ENCODE measurements around the gene CAPN10. TPM values are rescaled to one million over a fixed set of nuclear protein-coding genes. Genes with fewer than 3 reads are reported as not detected.

CAPN10 gene
- total RNA-seq, 4 donors from 2014 or later: 6.8 to 12.2 (median 7.5) TPM

DNA sequence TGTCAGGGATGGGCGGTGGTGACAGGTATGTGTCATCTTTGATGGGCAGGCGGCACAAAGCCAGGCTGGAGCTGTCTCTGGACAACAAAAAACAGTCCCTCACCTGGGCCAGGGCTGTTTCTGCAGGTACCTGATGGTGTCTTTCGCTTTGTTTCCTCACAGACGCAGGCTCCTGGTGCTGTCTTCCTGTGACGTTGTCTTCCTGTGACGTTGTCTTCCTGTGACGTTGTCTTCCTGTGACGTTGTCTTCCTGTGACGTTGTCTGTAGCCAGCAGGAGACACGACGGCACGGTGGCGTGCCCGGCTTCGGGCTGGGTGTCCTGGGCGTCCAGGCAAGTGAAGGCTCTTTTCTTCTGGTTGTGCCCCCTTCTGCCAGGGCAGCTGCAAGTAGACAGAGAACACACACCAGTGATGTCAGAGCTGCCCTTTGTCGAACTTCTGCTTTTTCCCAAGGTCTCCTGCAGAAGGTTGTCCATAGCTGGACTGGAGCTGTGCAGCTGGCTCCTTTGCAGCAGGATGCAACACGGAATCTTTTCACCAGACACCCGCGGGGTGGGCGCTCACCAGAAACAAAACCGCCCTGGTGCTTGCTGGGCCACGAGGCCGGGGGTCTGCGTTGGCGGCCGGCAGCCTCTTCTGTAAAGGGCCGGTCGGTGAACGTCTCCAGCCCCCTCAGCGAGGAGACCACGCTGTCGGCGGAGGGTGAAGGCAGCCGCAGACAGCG, 59.8 kb downstream of the CAPN10 start:
- Histone ChIP-seq H3K4me1 (no peaks in the 10 kb centered on the region), H3K4me3 (no peak overlapping the region), H3K27ac (no peak overlapping the region), H3K36me3 (no peaks in the 10 kb centered on the region), H3K27me3 (peaks cover 8 to 44% (median 23%) of the 10 kb centered on the region in 3 donors), H3K9me3 (no peaks in the 10 kb centered on the region)
- intact Hi-C loops (cut with DNase I; ENCODE audit: low total_unique reads): no loop called here
- in situ Hi-C loops (cut with MboI; ENCODE audit: low sequenced_read_pairs in 4 of 4): no loop called here
- ATAC-seq (no peak), DNase-seq (no peak)
- TF ChIP-seq, protein P1, sequence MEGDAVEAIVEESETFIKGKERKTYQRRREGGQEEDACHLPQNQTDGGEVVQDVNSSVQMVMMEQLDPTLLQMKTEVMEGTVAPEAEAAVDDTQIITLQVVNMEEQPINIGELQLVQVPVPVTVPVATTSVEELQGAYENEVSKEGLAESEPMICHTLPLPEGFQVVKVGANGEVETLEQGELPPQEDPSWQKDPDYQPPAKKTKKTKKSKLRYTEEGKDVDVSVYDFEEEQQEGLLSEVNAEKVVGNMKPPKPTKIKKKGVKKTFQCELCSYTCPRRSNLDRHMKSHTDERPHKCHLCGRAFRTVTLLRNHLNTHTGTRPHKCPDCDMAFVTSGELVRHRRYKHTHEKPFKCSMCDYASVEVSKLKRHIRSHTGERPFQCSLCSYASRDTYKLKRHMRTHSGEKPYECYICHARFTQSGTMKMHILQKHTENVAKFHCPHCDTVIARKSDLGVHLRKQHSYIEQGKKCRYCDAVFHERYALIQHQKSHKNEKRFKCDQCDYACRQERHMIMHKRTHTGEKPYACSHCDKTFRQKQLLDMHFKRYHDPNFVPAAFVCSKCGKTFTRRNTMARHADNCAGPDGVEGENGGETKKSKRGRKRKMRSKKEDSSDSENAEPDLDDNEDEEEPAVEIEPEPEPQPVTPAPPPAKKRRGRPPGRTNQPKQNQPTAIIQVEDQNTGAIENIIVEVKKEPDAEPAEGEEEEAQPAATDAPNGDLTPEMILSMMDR (IDR thresholded peaks at IDR 0.05 in 4 of 5, conservative IDR thresholded peaks at IDR 0.05 in 1 of 5): no peak
- no peak for TF ChIP-seq POLR2A (IDR thresholded peaks at IDR 0.05)

DNA sequence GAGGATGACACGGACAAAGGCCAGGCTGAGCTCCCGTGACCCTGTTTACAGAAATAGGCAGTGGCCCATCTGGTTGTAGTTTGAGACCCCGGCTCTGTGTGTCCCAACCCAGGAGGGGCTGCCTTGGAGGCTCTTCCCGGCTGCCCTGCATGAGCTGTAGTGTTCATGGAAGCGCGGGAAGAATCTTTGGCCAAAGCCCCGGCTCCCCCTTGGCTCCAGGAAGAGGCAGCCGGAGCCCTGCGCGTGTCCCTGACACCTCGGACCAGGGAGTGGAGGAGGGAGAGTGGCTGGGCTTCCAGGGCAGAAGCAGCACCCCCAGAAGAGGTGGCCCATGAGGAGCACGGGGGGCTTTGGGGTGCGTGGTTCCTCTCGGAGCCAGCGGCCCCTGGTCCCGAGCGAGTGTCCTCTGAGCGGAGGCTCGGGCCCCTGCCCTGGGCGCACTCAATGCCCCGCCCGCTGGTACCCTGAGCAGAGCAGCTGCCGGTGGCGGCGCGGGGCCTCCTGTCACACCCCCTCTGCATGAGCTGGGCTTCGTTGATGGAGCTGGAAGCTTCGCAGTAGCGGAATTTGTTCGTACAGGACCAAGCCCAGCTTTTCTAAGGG, 60.5 kb downstream of the CAPN10 start:
- peaks cover 8 to 43% (median 23%) of the 10 kb centered on the region in 3 donors for H3K27me3 ChIP-seq
- intact Hi-C loops (cut with DNase I; ENCODE audit: low total_unique reads): no loop called here
- DNase-seq: no peak
- in situ Hi-C loops (cut with MboI; ENCODE audit: low sequenced_read_pairs in 4 of 4): no loop called here
- H3K27ac ChIP-seq: no peak overlapping the region
- ATAC-seq: no peak
- no peak overlapping the region for H3K4me3 ChIP-seq
- H3K36me3 ChIP-seq: no peaks in the 10 kb centered on the region
- no peaks in the 10 kb centered on the region for H3K4me1 ChIP-seq
- TF ChIP-seq POLR2A (IDR thresholded peaks at IDR 0.05): no peak
- TF ChIP-seq, protein P1 (IDR thresholded peaks at IDR 0.05 in 4 of 5, conservative IDR thresholded peaks at IDR 0.05 in 1 of 5): no peak
- no peaks in the 10 kb centered on the region for H3K9me3 ChIP-seq

- Histone ChIP-seq H3K4me3 (no peak overlapping the region), H3K4me1 (no peaks in the 10 kb centered on the region), H3K27ac (no peak overlapping the region), H3K9me3 (no peaks in the 10 kb centered on the region), H3K27me3 (peaks cover 8 to 37% (median 23%) of the 10 kb centered on the region in 3 donors), H3K36me3 (no peaks in the 10 kb centered on the region)
- no peak for DNase-seq
- intact Hi-C loops (cut with DNase I; ENCODE audit: low total_unique reads): no loop called here
- in situ Hi-C loops (cut with MboI; ENCODE audit: low sequenced_read_pairs in 4 of 4): no loop called here
- no peak for ATAC-seq
- TF ChIP-seq POLR2A (IDR thresholded peaks at IDR 0.05): no peak
- TF ChIP-seq, protein P1 (IDR thresholded peaks at IDR 0.05 in 4 of 5, conservative IDR thresholded peaks at IDR 0.05 in 1 of 5): no peak
These were observed 61.1 kb downstream of the CAPN10 start for GRCh38 chr2:240647503-240648154.

- H3K27ac ChIP-seq: no peak overlapping the region
- H3K27me3 ChIP-seq: peaks cover 8 to 31% (median 23%) of the 10 kb centered on the region in 3 donors
- DNase-seq (no peak), ATAC-seq (no peak)
- TF ChIP-seq, protein P1 (IDR thresholded peaks at IDR 0.05 in 4 of 5, conservative IDR thresholded peaks at IDR 0.05 in 1 of 5): no peak
- TF ChIP-seq POLR2A (IDR thresholded peaks at IDR 0.05): no peak
- H3K4me3 ChIP-seq: no peak overlapping the region
- H3K4me1 ChIP-seq: no peaks in the 10 kb centered on the region
- in situ Hi-C loops (cut with MboI; ENCODE audit: low sequenced_read_pairs in 4 of 4) (no loop called here), intact Hi-C loops (cut with DNase I; ENCODE audit: low total_unique reads) (no loop called here)
- H3K9me3 ChIP-seq: no peaks in the 10 kb centered on the region
- H3K36me3 ChIP-seq: no peaks in the 10 kb centered on the region
These were observed 61.7 kb downstream of the CAPN10 start for GRCh38 chr2:240648155-240648649.

Other genes with a start within 250 kb of the CAPN10 start
- 100 to 1,000 TPM; 112 to 188 (median 180) TPM for gene GPC1, start 151.1 kb upstream of the CAPN10 start, total RNA-seq
- gene ANKMY1, start 28.7 kb upstream of the CAPN10 start, total RNA-seq: 1 to 10 TPM; 3.3 to 9.0 (median 5.6) TPM
- gene DUSP28, start 26.4 kb upstream of the CAPN10 start, total RNA-seq: 10 to 100 TPM in 3 of 4 donors, 1 to 10 TPM in 1; 7.6 to 18.3 (median 13.2) TPM
- gene RNPEPL1, start 18.2 kb upstream of the CAPN10 start, total RNA-seq: 100 to 1,000 TPM in 2 of 4 donors, 10 to 100 TPM in 2; 31.9 to 124 (median 99.6) TPM
- gene GPR35, start 38.7 kb downstream of the CAPN10 start, total RNA-seq: 1 to 10 TPM in 1 of 4 donors, under 1 TPM in 3; 0.72 to 1.8 (median 0.87) TPM
- not detected for gene AQP12B, start 96.2 kb downstream of the CAPN10 start, total RNA-seq
- gene AQP12A, start 105.1 kb downstream of the CAPN10 start, total RNA-seq: not detected
- under 1 TPM in 3 of 4 donors, not detected in 1; 0.05 to 0.33 (median 0.09) TPM for gene KIF1A, start 233.5 kb downstream of the CAPN10 start, total RNA-seq